GM23338 (cell line): Measurements from ENCODE around the gene DPH2. TPM values are rescaled to one million over a fixed set of nuclear protein-coding genes. Genes with fewer than 3 reads are reported as not detected.

Experiments
- ATAC-seq: fragments of 200-7000 bp; cut with Tn5 transposase; 3 replicates; pipeline ENCODE4 v1.9.1; 2020
- DNase-seq: peaks from one replicate; pipeline ENCODE4 v3.0.0-alpha.2; 2015; ENCODE audit warnings: low spot score
- H2AFZ ChIP-seq: fragments of 200-600 bp; sonication (generic); 2 replicates; pipeline ENCODE4 v1.8.0; 2016; ENCODE audit warnings: antibody characterized with exemption, mild to moderate bottlenecking, moderate library complexity
- H3F3A ChIP-seq: fragments of 200-600 bp; sonication (generic); replicated peaks from 2 replicates; pipeline ENCODE4 v1.8.0; 2017; ENCODE audit warnings: antibody characterized with exemption, mixed run types, low read depth
- H3K27ac ChIP-seq: fragments of 200-600 bp; sonication (generic); 2 replicates; pipeline ENCODE4 v1.6.1; 2016; ENCODE audit warnings: low read depth
- H3K27me3 ChIP-seq: fragments of 200-600 bp; sonication (generic); 2 replicates; pipeline ENCODE4 v1.8.0; 2016; ENCODE audit warnings: mild to moderate bottlenecking, mixed run types, moderate library complexity; ENCODE audit not compliant: insufficient read depth
- H3K36me3 ChIP-seq: fragments of 200-600 bp; sonication (generic); 2 replicates; pipeline ENCODE4 v1.8.0; 2016; ENCODE audit warnings: mild to moderate bottlenecking; ENCODE audit not compliant: insufficient read depth
- H3K4me1 ChIP-seq: fragments of 200-600 bp; sonication (generic); 2 replicates; pipeline ENCODE4 v1.8.0; 2016; ENCODE audit warnings: mild to moderate bottlenecking, moderate library complexity; ENCODE audit not compliant: insufficient read depth
- H3K4me2 ChIP-seq: fragments of 200-600 bp; sonication (generic); 2 replicates; pipeline ENCODE4 v1.7.1; 2017; ENCODE audit warnings: mixed run types
- H3K4me3 ChIP-seq: fragments of 200-600 bp; sonication (generic); 2 replicates; pipeline ENCODE4 v1.6.1; 2016; ENCODE audit warnings: mixed run types
- H3K79me2 ChIP-seq: fragments of 200-600 bp; sonication (generic); replicated peaks from 2 replicates; pipeline ENCODE4 v1.8.0; 2017; ENCODE audit warnings: mild to moderate bottlenecking; ENCODE audit not compliant: insufficient read depth
- H3K9me2 ChIP-seq: fragments of 200-600 bp; sonication (generic); 2 replicates; pipeline ENCODE4 v1.8.0; 2017; ENCODE audit not compliant: insufficient read depth
- H4K20me1 ChIP-seq: fragments of 200-600 bp; sonication (generic); replicated peaks from 2 replicates; pipeline ENCODE4 v1.8.0; 2017; ENCODE audit warnings: mild to moderate bottlenecking; ENCODE audit not compliant: insufficient read depth
- H3K27ac Mint-ChIP-seq: 2 replicates; pipeline ENCODE4 v1.8.0; 2020; ENCODE audit warnings: inconsistent platforms, mild to moderate bottlenecking, moderate library complexity, mixed read lengths
- H3K27me3 Mint-ChIP-seq: 3 replicates; pipeline ENCODE4 v1.8.0; 2022; ENCODE audit warnings: low read depth, mild to moderate bottlenecking, moderate library complexity, mixed read lengths, inconsistent platforms; ENCODE audit not compliant: insufficient read depth, poor library complexity
- H3K36me3 Mint-ChIP-seq: 3 replicates; pipeline ENCODE4 v1.8.0; 2021; ENCODE audit warnings: low read depth, mild to moderate bottlenecking, inconsistent platforms, moderate library complexity, mixed read lengths
- H3K4me1 Mint-ChIP-seq: 3 replicates; pipeline ENCODE4 v1.8.0; 2020; ENCODE audit warnings: mild to moderate bottlenecking, inconsistent platforms, mixed read lengths
- H3K4me3 Mint-ChIP-seq: 3 replicates; pipeline ENCODE4 v1.8.0; 2021; ENCODE audit warnings: moderate library complexity, mild to moderate bottlenecking, inconsistent platforms, mixed read lengths
- H3K9me3 Mint-ChIP-seq: 3 replicates; pipeline ENCODE4 v1.8.0; 2020; ENCODE audit warnings: moderate library complexity, mild to moderate bottlenecking, inconsistent platforms, mixed read lengths
- CREB1 ChIP-seq: fragments of 250-450 bp; sonication (Bioruptor Pico); IDR thresholded peaks from 2 replicates; pipeline ENCODE4 v1.5.0; 2020; ENCODE audit warnings: low read depth, mild to moderate bottlenecking, moderate library complexity
- CTCF ChIP-seq, 2 experiments: fragments of 200-600 bp in 1 of 2; sonication (generic) in 1 of 2; conservative IDR thresholded peaks; 2 replicates each; pipeline versions ENCODE4 v1.5.1 to v1.6.1; 2016 to 2017; ENCODE audit warnings: antibody characterized with exemption in 2 of 2, low read depth in 2 of 2, mild to moderate bottlenecking in 2 of 2, moderate library complexity in 1 of 2
- ETS1 ChIP-seq: IDR thresholded peaks from 2 replicates; pipeline ENCODE4 v1.6.1; 2016; ENCODE audit warnings: antibody characterized with exemption
- EZH2phosphoT487 ChIP-seq: fragments of 200-600 bp; sonication (generic); IDR thresholded peaks from one replicate; pipeline ENCODE4 v1.8.1; 2018; ENCODE audit warnings: antibody characterized with exemption; ENCODE audit not compliant: unreplicated experiment
- JUNB ChIP-seq: IDR thresholded peaks from one replicate; pipeline ENCODE4 v1.6.1; 2016; ENCODE audit warnings: antibody characterized with exemption; ENCODE audit not compliant: unreplicated experiment
- NANOG ChIP-seq: IDR thresholded peaks from 2 replicates; pipeline ENCODE4 v1.6.1; 2016; ENCODE audit warnings: antibody characterized with exemption, borderline replicate concordance
- POLR2AphosphoS5 ChIP-seq: IDR thresholded peaks from 2 replicates; pipeline ENCODE4 v1.6.1; 2016; ENCODE audit warnings: antibody characterized with exemption, low read depth
- REST ChIP-seq: IDR thresholded peaks from one replicate; pipeline ENCODE4 v1.6.1; 2018; ENCODE audit warnings: antibody characterized with exemption; ENCODE audit not compliant: unreplicated experiment
- STAT1 ChIP-seq: IDR thresholded peaks from one replicate; pipeline ENCODE4 v1.6.1; 2016; ENCODE audit warnings: antibody characterized with exemption; ENCODE audit not compliant: unreplicated experiment
- ZNF114 ChIP-seq: fragments of 250-450 bp; sonication (Bioruptor Pico); IDR thresholded peaks from 2 replicates; pipeline ENCODE4 v1.5.0; 2020; ENCODE audit warnings: mild to moderate bottlenecking, moderate library complexity
- ZNF331 ChIP-seq: fragments of 250-450 bp; sonication (Bioruptor Pico); IDR thresholded peaks from 2 replicates; pipeline ENCODE4 v1.5.0; 2020; ENCODE audit warnings: low read depth, mild to moderate bottlenecking, moderate library complexity
- polyA plus RNA-seq: library from polyadenylated mRNA; unstranded; fragments of >200 nt; fragmentation: Nextera tagmentation; extraction: Ambion mirVana; gene quantifications from 2 replicates; pipeline ENCODE4 v1.2.1, GENCODE V29; 2016
- total RNA-seq: library from RNA; depleted of rRNA; stranded (reverse); fragments of >200 nt; shearing (Covaris generic); gene quantifications from 2 replicates; pipeline ENCODE4 v1.2.3, GENCODE V29; 2014

DPH2 gene
- total and polyA plus RNA-seq, 2 experiments from 2014 or later = 32.1 to 90.3 TPM

- Histone ChIP-seq H3K27ac (no peak overlapping the region), H3K27me3 (no peaks in the 10 kb centered on the region), H3K4me3 (no peak overlapping the region), H3K9me2 (no peaks in the 10 kb centered on the region), H3K4me1 (no peaks in the 10 kb centered on the region), H2AFZ (no peak overlapping the region), H3K4me2 (no peak overlapping the region), H4K20me1 (peaks cover 7% of the 10 kb centered on the region; the same call in 1 of the 2 replicates), H3K36me3 (no peaks in the 10 kb centered on the region; the same call in 1 of the 2 replicates), H3K79me2 (no peaks in the 10 kb centered on the region), H3F3A (0 out of 2 replicates have a peak, but pooled peaks cover 2% of the 10 kb centered on the region)
- Mint-ChIP-seq H3K9me3 (no peaks in the 10 kb centered on the region), H3K4me3 (no peak overlapping the region), H3K27me3 (peaks cover 19% of the 10 kb centered on the region), H3K4me1 (peaks cover 12% of the 10 kb centered on the region), H3K36me3 (peaks cover 33% of the 10 kb centered on the region), H3K27ac (peak overlapping the region; percentile 83; the same call in 1 of the 2 replicates)
- peak; percentile 18 for ATAC-seq
- no peak for TF ChIP-seq EZH2phosphoT487
- TF ChIP-seq POLR2AphosphoS5 = no peak
- TF ChIP-seq ETS1 = no peak
- no peak for TF ChIP-seq ZNF114
- TF ChIP-seq CTCF (conservative IDR thresholded peaks at IDR 0.05; ENCODE audit: low read depth in 2 of 2) = peak in 1 of 2 experiments; percentile 32; a peak in 1 of 4 replicates
- no peak for TF ChIP-seq STAT1
- no peak for DNase-seq
Measured at GRCh38 chr1:44010935-44011471, 41.2 kb downstream of the DPH2 start.

GRCh38 chr1:44012404-44012803 lies 42.6 kb downstream of the DPH2 start:
- no peak for ATAC-seq
- no peak overlapping the region for H3K4me3 Mint-ChIP-seq
- peak overlapping the region; percentile 24; the same call in 1 of the 2 replicates for H3K27ac Mint-ChIP-seq
- no peak for TF ChIP-seq JUNB
- TF ChIP-seq NANOG = no peak
- no peak for TF ChIP-seq CREB1 (CRISPR knock-in tag)
- no peak for TF ChIP-seq STAT1
- no peak for TF ChIP-seq ZNF331 (CRISPR knock-in tag)
- TF ChIP-seq REST = no peak
- no peak for TF ChIP-seq EZH2phosphoT487

More at GRCh38 chr1:44012404-44012803, 42.6 kb downstream of the DPH2 start:
- peaks cover 11% of the 10 kb centered on the region for H3K27me3 Mint-ChIP-seq
- H3K36me3 Mint-ChIP-seq = peaks cover 22% of the 10 kb centered on the region
- H3K79me2 ChIP-seq = no peaks in the 10 kb centered on the region
- peaks cover 12% of the 10 kb centered on the region for H3K4me1 Mint-ChIP-seq
- H3K27me3 ChIP-seq = no peaks in the 10 kb centered on the region
- H4K20me1 ChIP-seq = peaks cover 7% of the 10 kb centered on the region; the same call in 1 of the 2 replicates
- no peaks in the 10 kb centered on the region for H3K4me1 ChIP-seq
- H3K9me2 ChIP-seq = no peaks in the 10 kb centered on the region
- no peak overlapping the region for H3K4me3 ChIP-seq
- DNase-seq = no peak
- no peaks in the 10 kb centered on the region; the same call in 1 of the 2 replicates for H3K36me3 ChIP-seq
- no peaks in the 10 kb centered on the region for H3K9me3 Mint-ChIP-seq
- H3K27ac ChIP-seq = no peak overlapping the region
- no peaks in the 10 kb centered on the region for H3F3A ChIP-seq
- no peak overlapping the region for H3K4me2 ChIP-seq
- H2AFZ ChIP-seq = no peak overlapping the region
